Stimulated activated CD8-positive, alpha-beta memory T cell treated with anti-CD3 and anti-CD28 coated beads, Interleukin-4, amount 100 ng/mL, for 24 hours (primary cell): ENCODE measurements around the gene LIMS1.

ENCODE experiments used
- DNase-seq: peaks from one replicate; pipeline ENCODE4 v3.0.0-alpha.2; 2020; ENCODE audit warnings: low read depth

The LIMS1 gene

DNA sequence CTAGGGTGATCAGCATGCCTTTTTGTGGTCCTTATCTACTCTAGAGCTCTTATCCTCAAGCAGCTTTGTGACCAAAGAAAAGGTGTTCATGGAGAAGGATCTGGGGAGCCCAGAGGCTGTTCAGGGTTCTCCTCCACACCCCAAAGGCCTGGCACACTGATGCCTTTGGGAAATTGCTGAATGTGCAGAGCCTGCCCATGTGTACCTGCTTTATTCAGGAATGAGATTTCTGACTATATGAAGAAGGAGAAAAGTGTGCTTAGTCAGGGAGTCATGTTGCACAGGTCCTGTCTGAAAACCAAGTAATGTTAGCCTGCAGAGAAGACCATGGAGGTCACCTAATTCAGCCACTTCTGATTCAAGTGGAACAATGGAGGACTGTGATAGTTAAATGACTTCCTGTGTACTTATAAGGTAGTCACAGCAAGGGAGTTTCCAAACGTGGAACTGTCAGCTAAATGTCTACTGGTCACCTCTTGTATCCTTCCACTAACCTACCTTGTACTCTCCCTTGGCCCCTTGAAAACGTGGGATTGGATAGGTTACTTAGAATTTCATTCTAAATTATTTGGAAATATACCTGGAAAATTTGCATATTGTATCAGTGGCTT lies 81.3 kb downstream of the LIMS1 start:
- no peak for DNase-seq

DNA sequence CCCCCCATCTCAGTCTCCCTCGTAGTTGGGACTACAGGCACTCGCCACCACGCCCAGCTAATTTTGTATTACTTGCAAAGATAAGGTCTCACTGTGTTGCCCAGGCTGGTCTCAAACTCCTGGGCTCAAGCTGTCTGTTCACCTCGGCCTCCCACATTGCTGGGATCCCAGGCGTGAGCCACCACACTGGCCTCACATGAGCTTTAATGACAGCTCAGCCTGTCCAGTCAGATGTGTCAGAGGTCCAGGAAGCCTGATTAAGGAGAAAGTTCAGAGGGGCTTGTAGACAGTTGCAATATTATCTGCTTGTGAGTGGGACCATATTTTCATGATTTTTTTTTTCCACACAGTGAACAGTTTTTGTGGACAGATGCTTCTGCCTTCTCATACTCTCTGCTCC lies 82.0 kb downstream of the LIMS1 start:
- no peak for DNase-seq

- no peak for DNase-seq
These were observed 82.5 kb downstream of the LIMS1 start for GRCh38 chr2:108616751-108617161.

DNA sequence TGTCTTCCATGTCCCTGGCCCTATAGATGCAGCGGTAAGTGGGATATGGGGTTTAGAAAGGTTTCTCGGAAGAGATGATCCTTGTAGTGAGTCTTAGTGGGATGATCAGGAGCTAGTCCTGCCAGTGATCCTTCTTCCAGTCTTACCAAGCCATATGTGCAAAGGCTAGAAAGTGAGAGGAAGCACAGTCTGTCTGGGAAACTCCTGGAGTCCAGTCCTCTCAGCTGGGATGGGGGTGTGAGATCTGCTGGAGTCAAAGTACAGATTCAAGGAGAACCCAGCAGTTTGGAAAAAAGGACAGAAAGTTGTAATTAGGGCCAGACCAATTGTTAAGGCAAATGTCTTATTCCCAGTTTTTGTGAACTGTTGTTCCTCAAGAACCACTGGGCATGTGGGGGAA lies 83.3 kb downstream of the LIMS1 start:
- DNase-seq: no peak

DNA sequence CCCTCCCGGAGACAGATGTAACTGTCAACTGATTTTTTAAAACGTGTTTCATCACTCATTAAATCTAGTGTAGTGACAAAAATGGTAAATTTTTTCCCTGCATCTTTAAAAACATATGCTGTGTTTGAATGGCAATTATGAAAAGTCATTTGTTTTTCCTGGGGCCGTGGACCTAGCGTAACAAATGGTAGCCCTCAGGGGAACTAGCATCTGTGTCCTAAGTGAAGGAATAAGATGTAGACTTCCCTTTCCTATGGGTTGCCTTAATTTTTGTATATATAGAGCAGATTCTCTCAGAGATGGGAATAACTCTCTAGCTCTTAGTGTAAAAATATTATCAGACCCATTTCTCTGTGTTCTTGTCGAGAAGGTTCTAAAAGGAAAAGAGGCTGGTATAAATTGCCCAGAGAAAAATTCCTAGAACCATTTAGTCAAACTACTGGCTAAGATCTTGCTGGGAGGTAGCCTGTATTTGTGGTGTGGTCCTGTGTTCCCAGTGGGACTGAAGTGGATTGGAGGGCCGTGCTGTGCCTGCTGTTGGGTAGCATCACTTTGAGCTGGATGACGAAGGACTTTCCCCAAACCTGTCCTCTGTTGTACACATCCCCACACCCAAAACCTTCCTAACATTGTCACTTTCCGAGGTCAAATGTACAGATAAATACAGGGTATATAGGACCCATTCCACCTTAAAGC lies 85.8 kb downstream of the LIMS1 start:
- no peak for DNase-seq

GRCh38 chr2:108620656-108621055 lies 86.4 kb downstream of the LIMS1 start:
- DNase-seq: no peak

GRCh38 chr2:108621087-108621559 lies 86.9 kb downstream of the LIMS1 start:
- DNase-seq: peak; percentile 48

DNA sequence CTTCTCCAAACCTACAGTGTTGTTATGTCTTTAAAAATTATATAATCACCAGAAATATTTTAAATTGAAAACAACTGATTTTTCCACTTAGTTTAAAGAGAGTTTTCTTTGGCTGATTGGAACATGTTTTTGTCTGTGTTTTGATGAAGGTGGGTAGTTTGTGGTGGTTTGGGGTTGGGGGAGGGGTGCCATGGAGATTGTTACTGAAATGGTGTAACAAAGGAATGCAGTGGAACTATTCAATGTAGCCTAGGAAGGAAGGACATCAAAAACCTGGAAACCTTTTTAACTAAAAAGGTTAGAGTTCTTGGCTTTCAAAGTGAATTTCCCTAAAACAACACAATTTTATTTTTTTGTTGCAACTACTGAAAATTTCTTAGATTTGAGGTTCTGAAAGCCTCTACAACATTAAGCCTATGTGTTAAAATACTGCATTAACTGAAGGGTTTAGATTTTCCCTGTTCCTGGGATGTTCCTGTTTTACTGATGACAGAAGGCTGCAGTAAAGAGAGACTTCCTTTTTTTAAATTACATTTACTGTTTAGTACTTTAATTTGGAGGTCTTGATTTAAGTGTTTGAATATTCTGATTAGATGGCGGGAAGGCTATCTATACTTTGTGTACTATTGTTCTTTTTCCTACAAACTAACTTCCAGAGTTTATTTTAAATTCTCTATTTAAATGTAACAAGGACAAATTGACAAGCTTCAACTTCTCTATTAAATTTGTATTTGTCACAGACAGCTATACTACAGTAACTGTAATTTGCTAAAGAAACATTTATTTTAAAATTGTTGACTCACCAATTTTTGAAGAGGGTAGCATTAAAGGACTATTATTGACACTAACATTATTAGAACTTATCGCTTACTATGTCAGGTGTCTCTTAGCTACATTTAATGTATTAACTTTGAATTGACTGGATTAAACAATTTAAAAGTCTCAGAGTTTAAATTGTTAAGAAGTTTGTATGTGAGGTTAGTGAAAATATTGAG lies 87.7 kb downstream of the LIMS1 start:
- DNase-seq: no peak

DNA sequence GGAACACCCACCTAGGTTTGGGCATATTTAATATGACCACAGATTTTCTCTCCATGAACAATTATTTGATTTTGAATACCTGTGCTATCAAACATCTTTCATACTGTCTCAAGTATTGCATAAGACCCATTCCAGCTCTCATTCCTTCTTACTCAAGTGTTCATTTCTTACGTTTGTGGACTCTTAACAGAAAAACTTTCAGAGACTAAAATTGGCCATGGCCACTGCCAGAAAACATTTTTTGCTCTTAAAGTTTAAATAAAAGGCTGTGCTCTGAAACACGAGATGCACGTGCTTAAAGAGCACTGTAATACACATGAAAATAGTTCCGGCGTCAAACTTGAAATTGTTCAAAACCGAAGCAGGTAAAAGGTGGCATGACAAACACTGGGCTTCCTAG lies 89.3 kb downstream of the LIMS1 start:
- no peak for DNase-seq

GRCh38 chr2:108625186-108625827 lies 91.0 kb downstream of the LIMS1 start:
- DNase-seq: no peak

- no peak for DNase-seq
These were observed 91.5 kb downstream of the LIMS1 start for GRCh38 chr2:108625828-108626195.

DNA sequence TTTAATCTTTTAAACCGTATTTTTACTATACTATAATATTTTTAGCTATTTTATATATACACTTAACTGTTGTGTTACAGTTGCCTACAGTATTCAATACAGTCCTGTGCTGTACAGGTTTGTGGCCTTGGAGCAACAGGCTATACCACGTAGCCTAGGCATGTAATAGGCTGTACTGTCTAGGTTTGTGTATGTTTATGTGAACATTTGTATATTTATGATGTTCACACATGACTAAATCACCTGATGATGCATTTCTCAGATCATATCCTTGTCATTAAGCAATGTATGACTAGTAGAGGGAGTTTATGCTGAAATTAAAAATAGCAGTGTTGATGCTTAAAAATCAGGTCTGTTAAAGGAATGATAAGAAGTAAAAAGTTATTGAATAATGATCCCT lies 92.7 kb downstream of the LIMS1 start:
- DNase-seq: no peak

DNA sequence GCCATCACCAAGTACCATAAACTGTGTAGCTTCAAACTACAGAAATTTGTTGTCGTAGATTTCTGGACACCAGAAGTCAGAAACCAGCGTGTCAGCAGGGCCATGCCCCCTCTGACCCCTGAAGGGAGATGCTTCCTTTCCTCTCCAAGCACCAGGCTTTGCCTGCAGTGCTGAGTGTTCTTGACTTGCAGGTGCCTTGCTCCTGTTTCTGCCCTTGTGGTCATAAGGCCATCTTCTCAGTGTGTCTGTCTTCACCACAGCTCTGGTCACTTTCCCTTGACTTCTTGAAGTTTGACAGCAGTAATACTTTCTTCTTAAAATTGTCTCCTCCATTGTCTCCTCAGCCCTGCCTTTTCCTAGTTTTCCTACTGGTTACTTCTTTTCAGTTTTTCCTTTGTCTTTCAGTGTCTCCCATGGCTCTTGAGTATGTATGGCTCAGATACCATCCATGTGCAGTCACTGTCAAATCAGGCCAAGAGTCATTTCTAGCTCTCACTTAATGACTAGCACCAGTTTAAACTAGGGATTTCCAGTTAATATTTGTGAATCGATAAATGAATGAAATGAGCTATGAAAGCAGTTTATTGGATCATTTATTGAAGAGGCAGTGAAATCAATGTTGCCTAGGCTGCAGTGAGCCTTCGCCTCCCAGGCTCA lies 93.8 kb downstream of the LIMS1 start:
- no peak for DNase-seq

- no peak for DNase-seq
These were observed 94.7 kb downstream of the LIMS1 start for GRCh38 chr2:108628936-108629335.

- no peak for DNase-seq
These were observed 95.1 kb downstream of the LIMS1 start for GRCh38 chr2:108629417-108629816.

DNA sequence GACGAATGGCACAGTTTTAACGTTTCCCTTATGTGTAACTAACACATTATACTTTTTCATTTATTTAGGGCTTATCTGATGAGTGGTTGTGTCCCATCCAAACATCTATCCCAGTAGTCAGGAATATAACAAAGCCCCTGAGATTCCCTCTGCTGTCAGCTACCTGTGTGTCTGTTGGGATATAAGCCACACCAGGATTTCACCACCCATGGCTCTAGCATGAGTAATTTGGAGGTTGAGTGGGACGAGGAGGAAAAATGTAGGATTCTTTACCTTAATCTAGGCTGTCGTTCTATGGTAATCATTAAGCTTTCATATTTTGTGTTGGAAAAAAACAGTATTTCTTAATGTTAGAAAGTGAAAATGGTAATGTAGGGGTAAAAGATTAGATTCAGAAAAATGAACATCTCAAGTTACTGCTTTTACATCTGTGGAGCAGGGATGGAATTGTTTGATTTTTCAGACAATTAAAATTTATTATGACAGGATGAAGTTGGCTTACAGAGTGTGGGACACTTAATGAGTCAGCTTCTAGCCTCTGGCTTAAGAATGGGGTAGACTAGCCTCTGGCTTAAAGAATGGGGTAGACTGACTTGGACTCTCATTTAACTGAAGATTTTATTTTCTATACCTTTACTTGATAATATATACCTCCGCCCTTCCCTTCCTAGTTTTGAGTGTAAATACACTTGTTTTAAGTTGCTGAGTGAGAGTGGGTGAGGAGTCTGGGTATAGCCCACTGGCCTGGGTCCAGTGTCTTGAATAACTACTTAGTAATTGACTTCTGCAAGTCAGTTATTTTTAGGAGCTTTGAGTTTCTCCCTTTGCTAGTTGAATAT lies 96.5 kb downstream of the LIMS1 start:
- no peak for DNase-seq

DNA sequence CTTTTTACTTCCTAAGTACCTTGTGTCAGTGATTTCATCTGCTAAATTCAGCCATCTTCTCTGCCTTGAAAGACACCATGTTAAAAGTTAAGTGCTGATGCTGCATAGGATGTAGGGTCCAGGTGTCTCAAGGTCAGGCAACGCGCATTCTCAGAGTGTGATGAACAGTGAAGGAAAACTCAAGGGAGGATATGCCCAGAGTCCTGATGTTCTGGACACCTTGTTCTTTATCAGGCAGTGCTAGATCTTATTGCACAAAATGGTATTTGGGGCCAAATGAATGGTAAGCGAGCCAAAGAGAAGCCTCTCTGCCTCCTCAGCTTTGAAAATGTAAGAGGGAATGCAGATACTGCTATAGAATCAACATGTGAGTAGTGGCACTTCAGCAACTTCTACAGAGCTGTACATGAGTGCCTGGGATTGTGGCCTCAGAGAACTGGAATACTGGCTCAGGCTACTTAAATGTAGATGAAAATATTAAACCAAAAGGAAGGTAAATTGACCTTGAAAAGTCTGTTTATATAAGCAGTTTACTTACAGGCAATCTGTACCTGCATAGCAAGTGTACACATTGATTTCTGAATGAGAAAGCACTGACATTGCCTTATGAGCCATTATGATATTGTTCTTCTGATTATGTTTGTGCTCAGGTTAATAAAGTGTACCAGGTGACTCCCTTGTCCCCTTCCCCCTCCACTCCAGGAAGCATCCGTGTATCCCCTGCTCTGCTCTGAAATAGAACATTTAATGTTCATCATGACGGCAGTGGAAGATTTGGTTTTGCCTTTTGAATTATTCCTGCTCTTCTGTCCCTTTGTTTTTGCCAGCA lies 98.3 kb downstream of the LIMS1 start:
- no peak for DNase-seq

GRCh38 chr2:108633409-108633808 lies 99.1 kb downstream of the LIMS1 start:
- no peak for DNase-seq

DNA sequence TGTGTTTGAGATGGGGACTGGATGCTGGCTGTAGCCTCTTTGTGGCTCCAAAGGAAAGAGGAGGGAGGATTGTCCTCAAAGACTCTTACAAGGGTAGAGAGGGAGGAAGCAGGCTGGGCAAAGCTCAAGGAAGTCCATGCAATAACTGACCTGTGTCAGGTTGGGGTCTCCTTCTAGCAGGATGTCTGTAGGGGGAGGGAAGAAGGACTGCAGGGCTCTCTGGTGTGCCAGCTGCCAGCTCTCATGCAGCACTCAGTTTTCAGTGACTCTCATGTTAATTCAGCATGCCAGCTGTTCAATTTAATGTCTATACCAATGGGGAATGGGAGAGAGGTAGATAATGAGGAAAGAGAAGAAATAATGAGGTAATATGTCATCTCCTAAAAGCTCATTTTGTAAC lies 99.7 kb downstream of the LIMS1 start:
- no peak for DNase-seq
